ENCODE measurements around the gene DSCAML1. TPM values are rescaled to one million over a fixed set of nuclear protein-coding genes. Genes with fewer than 3 reads are reported as not detected.
"Not testable (repeated sequence)": the region's sequence is repeated elsewhere in the genome, so short reads cannot be mapped to it uniquely, and the experiment has no call there.

DSCAML1 gene
- total RNA-seq, 1 experiment from 2014 or later = not detected

GRCh38 chr11:117765068-117765467, 31.9 kb downstream of the DSCAML1 start:
- DNase-seq (ENCODE audit: low read depth) = no peak

- not testable (repeated sequence) for DNase-seq (ENCODE audit: low read depth)
Observed at GRCh38 chr11:117763465-117763864, 33.6 kb downstream of the DSCAML1 start.

GRCh38 chr11:117761993-117762392, 35.0 kb downstream of the DSCAML1 start:
- no peak for DNase-seq (ENCODE audit: low read depth)

GRCh38 chr11:117759305-117759704, 37.7 kb downstream of the DSCAML1 start:
- DNase-seq (ENCODE audit: low read depth) = no peak

DNA sequence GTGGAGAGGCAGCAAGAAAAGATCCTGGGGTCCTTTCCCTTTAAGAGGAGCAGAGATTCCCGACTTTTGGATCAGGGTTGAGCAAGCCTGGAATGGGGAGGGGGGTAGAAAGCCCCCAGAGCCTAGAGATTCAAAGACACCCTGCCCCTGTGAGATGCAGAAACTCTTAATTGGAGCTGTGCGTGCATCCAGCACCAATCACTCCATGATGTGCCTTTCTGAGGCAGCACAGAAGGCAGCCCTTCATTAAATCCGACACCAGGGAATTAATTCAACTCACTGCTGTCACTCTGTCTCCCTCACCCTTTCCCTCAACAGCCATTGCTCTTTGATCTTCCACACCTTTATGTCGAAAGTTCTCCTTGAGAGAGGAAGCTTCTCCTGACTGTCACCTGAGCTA, 43.0 kb downstream of the DSCAML1 start:
- no peak for DNase-seq (ENCODE audit: low read depth)

DNA sequence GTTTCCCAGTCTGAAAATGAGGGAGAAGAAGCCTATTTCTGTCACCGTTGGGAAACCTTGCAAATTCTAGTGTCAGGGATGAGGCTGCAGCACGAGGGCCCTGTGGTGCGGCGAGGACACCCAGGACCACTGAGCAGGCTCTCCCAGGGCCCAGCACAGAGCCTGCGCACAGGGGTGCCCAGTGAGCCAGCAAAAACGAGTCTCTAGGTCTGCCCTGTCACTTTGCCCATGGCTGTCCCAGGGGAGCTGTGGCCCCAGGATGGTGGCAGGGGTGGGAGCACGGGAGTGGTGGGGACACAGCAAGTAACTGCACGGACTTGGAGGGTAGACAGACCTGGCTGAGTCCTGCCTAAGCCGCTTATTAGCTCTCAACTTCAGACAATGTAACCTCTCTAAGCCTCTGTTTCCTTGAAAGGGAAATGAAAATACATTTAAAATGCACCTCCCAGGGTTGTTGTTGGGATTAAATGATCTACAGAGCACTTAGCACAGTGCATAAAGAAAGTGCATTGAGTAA, 44.2 kb downstream of the DSCAML1 start:
- DNase-seq (ENCODE audit: low read depth) = no peak

GRCh38 chr11:117752071-117752470, 44.9 kb downstream of the DSCAML1 start:
- DNase-seq (ENCODE audit: low read depth) = no peak

DNA sequence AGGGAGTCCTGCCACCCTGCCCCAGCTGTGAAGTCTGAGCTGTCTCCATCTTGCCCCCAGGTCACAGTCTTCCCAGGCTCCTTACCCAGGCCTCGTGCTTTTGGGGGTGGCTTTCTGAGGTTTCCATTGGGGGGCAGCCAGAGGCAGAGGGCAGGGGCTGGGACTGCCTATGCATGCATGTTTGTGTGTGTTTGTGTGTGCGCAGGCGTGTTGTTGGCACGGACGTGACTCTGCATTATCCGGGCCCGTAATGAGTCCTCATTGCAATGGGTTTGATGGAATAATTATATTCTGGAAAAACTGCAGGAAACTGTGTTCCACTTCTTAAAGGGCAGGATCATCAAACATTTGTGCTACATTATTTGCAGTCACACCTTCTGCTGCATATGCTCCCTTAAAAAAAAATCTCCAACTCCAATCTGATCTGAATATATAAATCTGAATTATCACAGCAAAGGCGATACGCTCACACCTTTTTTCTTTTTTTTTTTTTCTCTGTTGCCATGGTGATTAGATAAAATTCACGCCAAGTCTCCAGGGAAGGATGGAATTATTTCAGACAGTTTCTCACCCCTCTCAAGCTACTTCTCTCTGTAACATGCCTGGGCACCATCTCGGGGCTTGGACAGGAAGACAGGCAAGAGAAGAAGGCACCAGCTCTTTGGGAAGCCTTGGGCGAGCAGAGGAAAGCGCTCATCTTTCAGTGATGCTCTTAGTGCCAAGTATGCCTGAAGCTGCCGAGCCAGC, 45.9 kb downstream of the DSCAML1 start:
- no peak for DNase-seq (ENCODE audit: low read depth)

GRCh38 chr11:117750357-117750756, 46.7 kb downstream of the DSCAML1 start:
- DNase-seq (ENCODE audit: low read depth) = no peak

GRCh38 chr11:117749541-117749910, 47.5 kb downstream of the DSCAML1 start:
- no peak for DNase-seq (ENCODE audit: low read depth)

DNA sequence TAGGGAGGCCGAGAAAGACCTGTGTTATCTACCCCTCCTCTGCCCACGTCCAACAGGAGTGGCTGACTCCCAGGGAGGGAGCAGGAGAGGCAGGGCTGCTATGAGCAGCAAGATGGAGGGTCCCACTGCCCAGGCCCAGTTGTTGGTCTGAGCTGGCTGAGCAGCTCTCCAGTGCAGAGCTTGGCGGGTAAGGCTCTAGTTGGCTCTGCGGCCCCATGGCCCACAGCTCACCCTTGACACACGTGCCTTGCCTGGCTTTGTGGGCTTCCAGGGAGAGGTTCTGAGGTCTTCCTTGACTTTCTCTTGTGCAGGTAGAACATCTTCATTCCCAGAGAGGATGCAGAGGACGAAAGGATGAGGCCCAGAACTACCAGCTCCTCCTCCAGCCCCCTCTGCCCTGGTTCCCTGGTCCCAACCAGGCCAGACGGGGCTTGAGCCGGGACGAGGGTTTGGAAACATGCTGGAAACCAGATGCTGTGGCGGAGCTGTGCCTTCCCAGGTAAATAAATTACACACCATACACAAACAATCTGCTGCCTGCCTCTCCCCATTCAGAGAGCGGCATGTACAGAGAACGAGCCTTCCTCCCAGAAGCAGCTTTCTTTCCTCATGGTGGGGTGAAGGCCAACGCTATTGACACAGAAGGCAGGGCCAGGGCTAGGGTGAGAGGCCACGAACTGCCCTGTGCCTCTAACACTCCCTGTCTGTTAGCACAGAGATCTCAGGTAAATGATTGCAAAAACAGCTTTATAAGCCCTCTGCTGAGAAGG, 48.1 kb downstream of the DSCAML1 start:
- DNase-seq (ENCODE audit: low read depth) = no peak

- DNase-seq (ENCODE audit: low read depth) = no peak
Observed at GRCh38 chr11:117747892-117748291, 49.1 kb downstream of the DSCAML1 start.

DNA sequence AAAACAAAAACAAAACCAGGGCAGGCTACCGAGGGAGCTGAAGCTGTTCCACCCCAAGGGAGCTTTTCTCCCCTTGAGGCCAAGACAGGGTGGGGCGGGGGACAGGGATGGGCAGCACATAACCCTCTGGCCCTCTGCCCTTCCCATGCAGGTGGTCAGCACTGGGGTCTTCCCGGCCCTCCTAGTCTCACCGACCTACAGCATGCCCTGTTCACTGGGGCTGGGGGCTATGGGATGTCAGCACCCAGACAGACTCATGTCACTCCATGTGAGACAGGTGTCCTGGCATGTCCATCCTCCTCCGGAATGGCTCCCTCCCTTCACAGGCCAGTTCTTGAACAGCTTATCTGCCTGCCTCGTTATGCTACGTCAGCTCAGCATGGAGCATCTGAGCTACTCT, 51.7 kb downstream of the DSCAML1 start:
- no peak for DNase-seq (ENCODE audit: low read depth)

DNA sequence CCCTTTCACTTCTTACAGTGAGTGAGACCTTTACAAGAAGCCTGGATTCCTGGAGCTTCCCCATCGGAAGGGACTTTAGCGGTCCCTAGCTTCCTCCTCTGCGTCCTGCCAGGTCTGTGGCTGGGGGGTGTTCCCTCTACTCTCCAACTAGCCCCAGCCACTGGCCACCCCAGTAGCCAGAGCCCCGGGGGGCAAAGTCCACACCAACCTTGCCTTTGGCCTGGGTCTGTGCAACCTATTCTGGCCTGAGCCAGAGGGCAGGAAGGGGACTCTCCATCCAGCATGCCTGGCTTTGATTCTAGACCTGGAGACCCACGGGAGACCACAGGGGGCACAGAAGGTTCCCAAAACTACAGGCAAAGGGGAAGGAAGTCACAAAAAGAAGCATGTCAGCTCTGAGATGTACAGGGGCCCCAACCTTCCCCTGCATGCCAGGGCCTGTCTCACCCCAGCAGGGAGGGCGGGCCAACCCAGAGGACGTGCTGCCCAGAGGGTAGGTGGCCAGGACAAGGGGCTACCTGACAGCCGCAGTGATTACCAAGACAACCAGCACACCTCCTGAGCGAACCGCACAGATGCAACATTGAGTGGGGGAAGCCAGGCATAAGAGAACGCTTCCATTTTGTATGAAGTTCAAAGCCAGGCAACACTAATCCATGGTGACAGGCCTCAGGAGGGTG, 52.4 kb downstream of the DSCAML1 start:
- DNase-seq (ENCODE audit: low read depth) = no peak

GRCh38 chr11:117743121-117743815, 53.7 kb downstream of the DSCAML1 start:
- no peak for DNase-seq (ENCODE audit: low read depth)

DNA sequence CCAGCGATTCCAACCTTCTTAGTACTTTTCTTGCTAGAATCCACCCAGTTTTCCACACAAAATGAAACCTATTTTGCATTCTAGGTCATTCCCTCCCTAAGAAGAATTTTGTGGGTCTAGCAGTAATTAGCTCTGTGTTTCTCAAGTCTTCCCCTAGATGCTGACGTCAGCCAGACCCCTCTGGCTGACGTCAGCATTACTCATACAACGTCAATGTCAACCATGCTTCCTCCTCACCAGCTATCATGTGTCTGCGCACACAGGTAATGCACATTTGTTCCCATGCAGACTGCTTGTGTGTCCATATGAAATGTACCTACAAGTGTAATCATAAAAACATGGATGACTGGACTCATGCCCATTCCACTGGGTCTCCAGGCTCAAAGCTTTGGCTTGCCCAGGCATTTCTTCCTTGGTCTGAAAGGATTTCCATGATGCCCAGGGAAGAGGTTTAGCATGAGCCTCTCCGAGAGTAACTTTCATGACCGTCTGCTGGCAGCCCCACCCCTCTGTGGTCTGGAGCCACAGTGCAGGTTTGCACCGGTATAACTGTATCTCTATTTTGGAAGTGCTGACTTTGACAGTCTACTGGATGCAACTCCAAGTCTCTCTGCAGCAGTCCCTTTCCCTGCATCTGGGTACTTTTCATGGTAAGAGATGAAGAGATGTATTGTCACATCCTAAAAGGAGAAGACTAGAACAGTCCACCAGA, 58.6 kb downstream of the DSCAML1 start:
- peak; percentile 10 for DNase-seq (ENCODE audit: low read depth)

- no peak for DNase-seq (ENCODE audit: low read depth)
Observed at GRCh38 chr11:117735350-117735977, 61.6 kb downstream of the DSCAML1 start.

GRCh38 chr11:117734601-117735024, 62.4 kb downstream of the DSCAML1 start:
- no peak for DNase-seq (ENCODE audit: low read depth)

DNA sequence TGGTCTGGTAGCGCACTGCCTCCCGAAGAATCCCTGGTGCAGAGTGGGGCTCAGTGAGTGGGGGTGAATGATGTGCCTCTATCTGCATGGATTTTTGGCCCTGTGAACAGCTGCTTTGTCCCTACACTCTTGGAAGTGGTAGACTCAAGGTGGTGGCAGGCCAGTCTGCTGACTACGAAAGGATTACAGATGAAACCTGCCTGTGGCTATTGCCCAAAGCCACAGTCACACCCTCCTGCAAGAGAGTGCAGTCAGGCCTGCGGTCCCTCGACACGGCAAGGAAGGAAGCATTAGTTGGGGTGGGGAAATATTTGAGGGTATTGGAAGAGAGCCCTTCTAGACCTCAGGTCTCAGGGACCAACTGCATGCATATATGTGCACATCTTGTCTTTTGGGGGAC, 63.7 kb downstream of the DSCAML1 start:
- DNase-seq (ENCODE audit: low read depth) = no peak

- DNase-seq (ENCODE audit: low read depth) = no peak
Observed at GRCh38 chr11:117731722-117732290, 65.2 kb downstream of the DSCAML1 start.

All from HT1080 (cell line).